HCT116 (cell line): ENCODE data around the gene SDC1.

ENCODE experiments used
- CEBPB ChIP-seq: IDR thresholded peaks from 2 replicates; pipeline ENCODE4 v1.6.1; 2012; ENCODE audit warnings: low read depth
- EZH2 ChIP-seq: fragments of 200-600 bp; sonication (generic); IDR thresholded peaks from 2 replicates; pipeline ENCODE4 v1.6.1; 2017; ENCODE audit warnings: antibody characterized with exemption, mixed run types
- EZH2phosphoT487 ChIP-seq: fragments of 200-600 bp; IDR thresholded peaks from 2 replicates; pipeline ENCODE4 v1.6.1; 2018; ENCODE audit warnings: antibody characterized with exemption, borderline replicate concordance
- JUND ChIP-seq: IDR thresholded peaks from 2 replicates; pipeline ENCODE4 v1.6.1; 2012
- POLR2A ChIP-seq: IDR thresholded peaks from 2 replicates; pipeline ENCODE4 v1.7.0; 2011; ENCODE audit warnings: borderline replicate concordance; ENCODE audit not compliant: insufficient read depth, insufficient read length; ENCODE audit errors: extremely low read depth
- ZFX ChIP-seq: fragments of 450-650 bp; IDR thresholded peaks from 2 replicates; pipeline ENCODE4 v1.6.1; 2017
- ZNF274 ChIP-seq: fragments of 200-500 bp; sonication (Bioruptor generic); IDR thresholded peaks from 2 replicates; pipeline ENCODE4 v1.6.1; 2014; ENCODE audit warnings: mild to moderate bottlenecking, low read depth, low read length, inconsistent platforms
- TF ChIP-seq, protein P1 (sequence below): IDR thresholded peaks from 2 replicates; pipeline ENCODE4 v1.6.1; 2012

- TF ChIP-seq, protein P1, sequence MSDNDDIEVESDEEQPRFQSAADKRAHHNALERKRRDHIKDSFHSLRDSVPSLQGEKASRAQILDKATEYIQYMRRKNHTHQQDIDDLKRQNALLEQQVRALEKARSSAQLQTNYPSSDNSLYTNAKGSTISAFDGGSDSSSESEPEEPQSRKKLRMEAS = no peak
- TF ChIP-seq EZH2phosphoT487 (no peak), JUND (no peak), ZNF274 (no peak), POLR2A (no peak), CEBPB (no peak), ZFX (no peak), EZH2 (no peak)
Observed at GRCh38 chr2:20250436-20250835, 25.5 kb upstream of the SDC1 start.
